Left forelimb (tissue), 1 donor: Measurements from ENCODE around the gene PSMA7.

ENCODE experiments used
- DNase-seq: peaks from one replicate; pipeline ENCODE4 v3.0.0-alpha.2; 2018; ENCODE audit warnings: low spot score

Gene PSMA7

GRCh38 chr20:62087227-62087626 is 56.0 kb downstream of the PSMA7 start:
- no peak for DNase-seq
